Progenitor cell of endocrine pancreas (in vitro differentiated cells): ENCODE results near the gene TMEM106B. TPM values are rescaled to one million over a fixed set of nuclear protein-coding genes. Genes with fewer than 3 reads are reported as not detected.

ENCODE experiments used
- DNase-seq: peaks from one replicate; pipeline ENCODE4 v3.0.0; 2021; ENCODE audit warnings: low spot score; ENCODE audit not compliant: unreplicated experiment
- H3K27ac Mint-ChIP-seq: 2 replicates; pipeline ENCODE4 v1.8.0; 2021; ENCODE audit warnings: mild to moderate bottlenecking, moderate library complexity, mixed read lengths
- H3K27me3 Mint-ChIP-seq: 2 replicates; pipeline ENCODE4 v1.8.0; 2021; ENCODE audit warnings: mixed read lengths
- H3K36me3 Mint-ChIP-seq: 2 replicates; pipeline ENCODE4 v1.8.0; 2022; ENCODE audit warnings: mixed read lengths; ENCODE audit not compliant: insufficient read depth
- H3K4me1 Mint-ChIP-seq: 2 replicates; pipeline ENCODE4 v1.8.0; 2021; ENCODE audit warnings: low read depth, mixed read lengths
- H3K4me3 Mint-ChIP-seq: 2 replicates; pipeline ENCODE4 v1.8.0; 2021; ENCODE audit warnings: low read depth, mild to moderate bottlenecking, moderate library complexity, mixed read lengths
- H3K9me3 Mint-ChIP-seq: 2 replicates; pipeline ENCODE4 v1.8.0; 2021; ENCODE audit warnings: low read depth, mixed read lengths
- total RNA-seq: library from RNA; stranded (reverse); gene quantifications from 2 replicates; pipeline ENCODE4 v1.2.1, GENCODE V29; 2021
- TF ChIP-seq, protein P1 (sequence below): fragments of 200-600 bp; sonication (generic); IDR thresholded peaks from one replicate; pipeline ENCODE4 v1.5.0; 2021; ENCODE audit warnings: antibody characterized with exemption, mild to moderate bottlenecking; ENCODE audit not compliant: unreplicated experiment

Gene TMEM106B
- total RNA-seq, 1 donor from 2014 or later = 39.3 TPM

DNA sequence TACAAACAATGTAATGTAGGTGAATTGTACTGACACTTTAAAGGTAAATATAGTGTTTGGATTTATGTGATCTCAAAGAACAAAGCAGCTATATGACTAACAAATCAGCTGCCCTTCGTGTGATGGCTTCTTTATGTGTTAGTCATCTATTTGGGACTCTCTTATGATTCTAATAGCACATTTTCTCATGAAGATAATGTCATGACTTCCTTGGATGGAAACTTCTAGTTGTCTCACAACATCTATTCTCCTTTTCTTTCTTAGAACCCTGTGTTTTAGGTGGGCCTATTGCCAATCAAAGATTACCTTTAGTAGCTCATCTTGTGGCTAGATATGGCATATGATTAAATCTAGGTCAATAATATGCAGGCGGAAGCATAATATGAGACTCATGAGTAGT lies 45.0 kb downstream of the TMEM106B start:
- no peaks in the 10 kb centered on the region for H3K4me1 Mint-ChIP-seq
- no peak overlapping the region for H3K27ac Mint-ChIP-seq
- TF ChIP-seq, protein P1, sequence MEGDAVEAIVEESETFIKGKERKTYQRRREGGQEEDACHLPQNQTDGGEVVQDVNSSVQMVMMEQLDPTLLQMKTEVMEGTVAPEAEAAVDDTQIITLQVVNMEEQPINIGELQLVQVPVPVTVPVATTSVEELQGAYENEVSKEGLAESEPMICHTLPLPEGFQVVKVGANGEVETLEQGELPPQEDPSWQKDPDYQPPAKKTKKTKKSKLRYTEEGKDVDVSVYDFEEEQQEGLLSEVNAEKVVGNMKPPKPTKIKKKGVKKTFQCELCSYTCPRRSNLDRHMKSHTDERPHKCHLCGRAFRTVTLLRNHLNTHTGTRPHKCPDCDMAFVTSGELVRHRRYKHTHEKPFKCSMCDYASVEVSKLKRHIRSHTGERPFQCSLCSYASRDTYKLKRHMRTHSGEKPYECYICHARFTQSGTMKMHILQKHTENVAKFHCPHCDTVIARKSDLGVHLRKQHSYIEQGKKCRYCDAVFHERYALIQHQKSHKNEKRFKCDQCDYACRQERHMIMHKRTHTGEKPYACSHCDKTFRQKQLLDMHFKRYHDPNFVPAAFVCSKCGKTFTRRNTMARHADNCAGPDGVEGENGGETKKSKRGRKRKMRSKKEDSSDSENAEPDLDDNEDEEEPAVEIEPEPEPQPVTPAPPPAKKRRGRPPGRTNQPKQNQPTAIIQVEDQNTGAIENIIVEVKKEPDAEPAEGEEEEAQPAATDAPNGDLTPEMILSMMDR = no peak
- no peak overlapping the region for H3K4me3 Mint-ChIP-seq
- H3K36me3 Mint-ChIP-seq = no peaks in the 10 kb centered on the region
- no peaks in the 10 kb centered on the region for H3K27me3 Mint-ChIP-seq
- no peak for DNase-seq
- H3K9me3 Mint-ChIP-seq = peaks cover 22% of the 10 kb centered on the region

DNA sequence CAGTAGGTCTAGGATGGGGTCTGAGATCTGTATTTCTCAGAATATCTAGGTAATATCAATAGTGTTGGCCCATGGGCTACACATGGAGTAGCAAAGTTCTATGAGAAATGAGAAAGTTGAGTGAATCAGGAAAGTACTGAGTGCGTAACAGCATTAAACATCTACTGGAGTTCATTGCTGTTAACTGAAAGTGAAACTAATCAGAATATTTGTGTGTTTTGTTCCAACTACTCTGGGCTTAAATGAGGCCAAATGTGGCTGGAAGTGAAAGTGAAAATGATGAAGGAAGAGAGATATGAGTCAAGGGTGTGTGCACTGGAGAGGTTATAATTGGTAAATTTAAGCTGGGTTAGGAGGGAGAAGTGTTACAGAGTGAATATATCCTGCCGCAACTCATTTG lies 46.5 kb downstream of the TMEM106B start:
- no peak for DNase-seq
- Mint-ChIP-seq H3K4me1 (no peaks in the 10 kb centered on the region), H3K27ac (no peak overlapping the region), H3K36me3 (no peaks in the 10 kb centered on the region), H3K27me3 (no peaks in the 10 kb centered on the region), H3K4me3 (no peak overlapping the region), H3K9me3 (peaks cover 11% of the 10 kb centered on the region)
- TF ChIP-seq, protein P1 = no peak

DNA sequence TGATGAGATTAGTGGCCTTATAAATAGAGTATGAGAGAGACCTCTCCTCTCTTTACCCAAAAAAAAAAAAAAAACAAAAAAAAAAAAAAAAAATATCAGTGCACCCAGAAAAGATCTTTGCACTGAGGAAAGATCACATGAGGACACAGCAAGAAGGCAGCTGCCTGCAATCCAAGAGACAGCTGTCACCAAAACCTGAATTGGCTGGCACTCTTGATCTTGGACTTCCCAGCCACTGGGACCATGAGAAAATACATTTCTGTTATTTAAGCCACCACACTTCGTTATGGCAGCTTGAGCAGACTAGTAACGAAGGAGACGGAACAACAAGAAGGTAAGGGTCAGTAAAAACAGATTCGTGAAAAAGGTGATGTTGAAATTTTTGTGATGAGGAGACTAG lies 47.0 kb downstream of the TMEM106B start:
- TF ChIP-seq, protein P1 = no peak
- no peaks in the 10 kb centered on the region for H3K36me3 Mint-ChIP-seq
- no peaks in the 10 kb centered on the region for H3K27me3 Mint-ChIP-seq
- H3K9me3 Mint-ChIP-seq = peaks cover 6% of the 10 kb centered on the region
- DNase-seq = no peak
- H3K4me3 Mint-ChIP-seq = no peak overlapping the region
- H3K4me1 Mint-ChIP-seq = no peaks in the 10 kb centered on the region
- no peak overlapping the region for H3K27ac Mint-ChIP-seq

DNA sequence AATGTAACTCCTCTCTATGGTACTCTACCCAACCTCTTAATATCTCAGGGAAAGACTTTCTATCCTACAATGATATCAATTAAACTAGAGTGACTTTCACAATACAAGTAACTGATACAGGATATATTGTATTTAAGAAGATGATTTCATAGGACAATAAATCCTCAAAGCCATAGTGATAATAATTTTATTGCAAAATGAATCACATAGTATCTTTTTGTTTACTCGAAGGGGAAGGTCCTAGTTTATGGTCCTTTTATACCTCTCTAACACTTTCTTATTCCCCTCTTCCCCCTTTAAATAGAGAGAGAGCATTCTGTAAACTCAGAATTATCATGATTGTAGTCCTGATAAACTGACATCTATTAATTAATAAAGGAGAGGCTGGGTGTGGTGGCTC lies 56.4 kb downstream of the TMEM106B start:
- H3K27ac Mint-ChIP-seq = no peak overlapping the region
- no peak overlapping the region for H3K4me3 Mint-ChIP-seq
- TF ChIP-seq, protein P1 = no peak
- no peaks in the 10 kb centered on the region for H3K36me3 Mint-ChIP-seq
- no peaks in the 10 kb centered on the region for H3K4me1 Mint-ChIP-seq
- no peak for DNase-seq
- H3K9me3 Mint-ChIP-seq = no peaks in the 10 kb centered on the region
- no peaks in the 10 kb centered on the region for H3K27me3 Mint-ChIP-seq

DNA sequence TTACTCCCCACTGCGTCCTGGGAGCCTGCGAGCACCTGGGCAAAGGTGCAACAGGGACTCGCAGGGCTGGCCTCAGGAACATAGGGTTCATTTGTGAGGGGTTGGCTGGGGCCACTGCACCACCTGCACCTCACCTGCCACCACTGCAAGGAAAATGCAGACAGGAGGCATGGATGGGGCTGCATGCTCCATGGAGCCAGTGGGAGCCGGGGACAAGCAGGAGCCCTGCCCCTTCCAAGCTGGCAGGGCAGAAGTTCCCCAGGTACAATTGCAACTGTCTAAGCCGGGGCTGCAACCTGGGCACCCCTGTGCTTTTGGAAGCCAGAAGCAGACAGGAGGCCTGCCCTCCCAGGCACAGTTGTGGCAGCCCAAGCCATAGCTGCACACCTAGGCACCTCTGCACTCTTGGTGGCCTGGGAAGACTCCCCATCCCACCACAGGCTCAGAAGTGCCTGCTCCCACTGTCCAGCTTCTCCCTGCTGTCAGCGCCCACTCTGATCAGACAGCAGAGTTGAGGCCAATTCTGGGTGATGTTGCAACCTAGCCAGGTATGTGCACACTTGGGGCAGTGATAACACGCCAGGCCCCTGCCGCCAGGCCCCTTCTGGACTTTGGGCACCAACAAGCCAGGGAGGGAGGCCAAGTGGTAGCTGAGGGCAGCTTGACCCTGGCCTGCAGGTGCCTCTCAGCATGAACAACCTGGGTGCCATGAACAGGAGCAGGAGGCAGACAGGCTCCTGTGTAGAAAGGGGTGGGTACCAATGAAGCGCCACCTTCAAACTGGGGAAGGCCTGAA lies 58.2 kb downstream of the TMEM106B start:
- Mint-ChIP-seq H3K27me3 (no peaks in the 10 kb centered on the region), H3K36me3 (no peaks in the 10 kb centered on the region), H3K9me3 (no peaks in the 10 kb centered on the region), H3K4me1 (no peaks in the 10 kb centered on the region), H3K27ac (no peak overlapping the region), H3K4me3 (no peak overlapping the region)
- TF ChIP-seq, protein P1 = no peak
- no peak for DNase-seq
